Panc1 (cell line): ENCODE measurements around the gene PLXNA2.

Experiments
- CTCF ChIP-seq: fragments of 450-650 bp; IDR thresholded peaks from 2 replicates; pipeline ENCODE4 v1.5.1; 2017; ENCODE audit warnings: mild to moderate bottlenecking
- SIN3A ChIP-seq: IDR thresholded peaks from 2 replicates; pipeline ENCODE4 v1.6.1; 2012; ENCODE audit warnings: low read depth, mild to moderate bottlenecking, low read length, moderate library complexity, borderline replicate concordance; ENCODE audit not compliant: insufficient read depth
- TCF7L2 ChIP-seq: IDR thresholded peaks from 2 replicates; pipeline ENCODE4 v1.6.1; 2011; ENCODE audit warnings: mild to moderate bottlenecking, low read depth, low read length, inconsistent platforms

GRCh38 chr1:208054911-208055379, 189.2 kb downstream of the PLXNA2 start:
- TF ChIP-seq SIN3A: no peak
- no peak for TF ChIP-seq CTCF
- no peak for TF ChIP-seq TCF7L2
